B cell (primary cell): ENCODE data around the gene PTGIR. TPM values are rescaled to one million over a fixed set of nuclear protein-coding genes. Genes with fewer than 3 reads are reported as not detected.

Experiments
- ATAC-seq: fragments of 200-7000 bp; cut with Tn5 transposase; one replicate; pipeline ENCODE4 v1.10.0; 2021; ENCODE audit warnings: low read depth, mild to moderate bottlenecking, moderate number of reproducible peaks, moderate library complexity
- CTCF ChIA-PET: fragments of 350-600 bp; sonication (Branson Sonifier 250); formaldehyde crosslinking; loops from one replicate; lab custom pipeline; 2021; ENCODE audit warnings: antibody characterized with exemption, inconsistent platforms; lab: Charles Lee
- POLR2A ChIA-PET: fragments of 350-600 bp; sonication (Branson Sonifier 250); formaldehyde crosslinking; loops from one replicate; lab custom pipeline; 2021; ENCODE audit warnings: antibody characterized with exemption; lab: Charles Lee
- DNase-seq: peaks from one replicate; pipeline ENCODE4 v3.0.0; 2013
- H2AFZ ChIP-seq: 2 replicates; pipeline ENCODE4 v1.6.1; 2012; ENCODE audit warnings: mild to moderate bottlenecking, low read depth, low read length; ENCODE audit not compliant: insufficient read depth, poor library complexity, severe bottlenecking
- H3K27ac ChIP-seq, 2 donors: 1 replicate in 1 of 2; 2 replicates in 1 of 2; pipeline ENCODE4 v1.5.1; 2012 to 2013; ENCODE audit warnings: low read length in 2 of 2, mild to moderate bottlenecking in 2 of 2, moderate library complexity in 1 of 2
- H3K27me3 ChIP-seq, 4 experiments: fragments of 200-600 bp in 1 of 4; sonication (generic) in 1 of 4; replicated peaks in 1 of 4; 1 replicate in 2 of 4; 2 replicates in 2 of 4; pipeline versions ENCODE4 v1.6.1 to v1.7.0; 2013 to 2016; ENCODE audit warnings: low read length in 3 of 4, mild to moderate bottlenecking in 2 of 4, mixed read lengths in 1 of 4, moderate library complexity in 1 of 4; ENCODE audit not compliant: insufficient read depth in 4 of 4, control insufficient read depth in 3 of 4; ENCODE audit errors: control extremely low read depth in 1 of 4
- H3K36me3 ChIP-seq, 2 experiments: replicated peaks in 1 of 2; 1 replicate in 1 of 2; 2 replicates in 1 of 2; pipeline versions ENCODE4 v1.6.1 to v1.7.1; 2013; ENCODE audit warnings: low read length in 1 of 2; ENCODE audit not compliant: insufficient read depth in 2 of 2, control insufficient read depth in 1 of 2; ENCODE audit errors: control extremely low read depth in 1 of 2, extremely low read depth in 1 of 2
- H3K4me1 ChIP-seq, 2 donors: fragments of 200-600 bp in 1 of 2; sonication (generic) in 1 of 2; 1 replicate in 1 of 2; 2 replicates in 1 of 2; pipeline versions ENCODE4 v1.5.1 to v1.6.1; 2013 to 2017; ENCODE audit warnings: low read length in 2 of 2; ENCODE audit not compliant: control insufficient read depth in 2 of 2, insufficient read depth in 2 of 2
- H3K4me2 ChIP-seq: replicated peaks from 2 replicates; pipeline ENCODE3; 2012; ENCODE audit warnings: mild to moderate bottlenecking, low read depth, low read length; ENCODE audit not compliant: poor library complexity, severe bottlenecking
- H3K4me3 ChIP-seq, 5 experiments: fragments of 200-600 bp in 1 of 5; sonication (generic) in 1 of 5; 1 replicate in 3 of 5; 2 replicates in 2 of 5; pipeline versions ENCODE4 v1.5.1 to v1.7.0; 2011 to 2016; ENCODE audit warnings: low read length in 4 of 5, mild to moderate bottlenecking in 4 of 5, low read depth in 2 of 5, control low read depth in 1 of 5, moderate library complexity in 1 of 5; ENCODE audit not compliant: insufficient read depth in 1 of 5; ENCODE audit errors: control extremely low read depth in 1 of 5, extremely low read depth in 1 of 5
- H3K79me2 ChIP-seq: fragments of 200-600 bp; sonication (generic); one replicate; pipeline ENCODE4 v1.6.0; 2016; ENCODE audit warnings: low read length; ENCODE audit not compliant: control insufficient read depth, insufficient read depth
- H3K9ac ChIP-seq: fragments of 200-600 bp; sonication (generic); 2 replicates; pipeline ENCODE4 v1.6.1; 2017; ENCODE audit warnings: mild to moderate bottlenecking, low read length, moderate library complexity
- H3K9me3 ChIP-seq, 3 donors: one replicate each; pipeline versions ENCODE4 v1.6.1 to v1.7.1; 2013; ENCODE audit warnings: low read length in 2 of 3; ENCODE audit not compliant: control insufficient read depth in 2 of 3, insufficient read depth in 1 of 3; ENCODE audit errors: control extremely low read depth in 1 of 3
- H4K20me1 ChIP-seq: 2 replicates; pipeline ENCODE4 v1.6.0; 2012; ENCODE audit warnings: mild to moderate bottlenecking, low read length; ENCODE audit not compliant: insufficient read depth, control insufficient read depth, poor library complexity, severe bottlenecking
- H3K27ac Mint-ChIP-seq: one replicate; pipeline ENCODE4 v1.8.0; 2021; ENCODE audit warnings: mixed read lengths
- H3K27me3 Mint-ChIP-seq: one replicate; pipeline ENCODE4 v1.8.0; 2021; ENCODE audit warnings: mixed read lengths
- H3K4me1 Mint-ChIP-seq: one replicate; pipeline ENCODE4 v1.8.0; 2021; ENCODE audit warnings: mixed read lengths
- H3K4me3 Mint-ChIP-seq: one replicate; pipeline ENCODE4 v1.8.0; 2021; ENCODE audit warnings: mixed read lengths
- H3K9me3 Mint-ChIP-seq: one replicate; pipeline ENCODE4 v1.8.0; 2022; ENCODE audit warnings: mixed read lengths; ENCODE audit not compliant: insufficient read depth
- CTCF ChIP-seq: fragments of 200-600 bp; IDR thresholded peaks from one replicate; pipeline ENCODE4 v1.8.0; 2022; ENCODE audit warnings: antibody characterized with exemption, mild to moderate bottlenecking
- EZH2 ChIP-seq: IDR thresholded peaks from 2 replicates; pipeline ENCODE4 v1.6.1; 2012; ENCODE audit warnings: borderline replicate concordance, low read depth, mild to moderate bottlenecking, moderate library complexity, low read length; ENCODE audit not compliant: insufficient read depth, poor library complexity, severe bottlenecking
- WGBS: methylation state at CpG from one replicate; pipeline ENCODE4 v1.1.5; 2013; ENCODE audit warnings: missing lambda C conversion rate; ENCODE audit not compliant: insufficient coverage; 5-methylcytosine and 5-hydroxymethylcytosine counted together
- intact Hi-C: fragments of 100-400 bp; cut with micrococcal nuclease; formaldehyde crosslinking; loops from one replicate; pipeline ENCODE4 v1.10.0; 2022
- polyA plus RNA-seq: library from polyadenylated mRNA; depleted of rRNA; stranded (reverse); fragments of >200 nt; gene quantifications from 2 replicates; pipeline ENCODE4 v1.2.3, GENCODE V29; 2012
- total RNA-seq, 2 donors: library from RNA; stranded (reverse); fragments of 120-200 nt in 1 of 2; gene quantifications; 1 replicate in 1 of 2; 2 replicates in 1 of 2; pipeline versions ENCODE4 v1.2.3 to v1.2.4, GENCODE V29; 2013 to 2022

The PTGIR gene
- total and polyA plus RNA-seq, 2 donors (not counting 1 experiment from before 2014, with no cell fraction given), result 1.9 to 2.1 TPM

DNA sequence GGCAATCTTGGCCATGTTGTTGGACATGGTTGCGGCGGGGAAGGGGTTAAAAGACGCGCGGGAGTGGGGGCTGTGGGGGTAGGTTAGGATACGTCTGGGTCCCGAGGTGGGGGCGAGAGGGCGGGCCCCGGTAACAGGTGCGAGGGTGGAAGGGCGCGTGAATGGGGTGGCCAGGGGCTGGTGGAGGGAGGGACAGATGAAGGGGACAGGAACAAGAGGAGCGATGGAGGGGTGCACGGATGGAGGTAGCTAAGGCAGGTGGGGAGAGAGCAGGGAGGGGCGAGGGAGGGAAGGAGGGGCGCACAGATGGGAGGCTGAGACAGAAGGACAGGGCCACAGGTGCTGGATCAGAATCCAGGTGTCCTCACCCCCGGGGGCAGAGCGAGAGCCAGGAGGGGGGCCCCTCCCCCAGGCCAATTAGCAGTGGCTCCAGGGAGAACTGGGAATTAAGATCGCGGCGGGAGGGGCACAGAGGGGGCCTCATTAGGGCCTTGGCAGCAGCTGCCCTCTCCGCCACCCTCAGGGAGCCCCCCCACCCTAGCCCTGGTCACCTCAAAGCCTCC is 9.8 kb upstream of the PTGIR start:
- H2AFZ ChIP-seq, result peak overlapping the region; percentile 39
- H3K27me3 ChIP-seq, result peaks cover 0 to 14% (median 3%) of the 10 kb centered on the region in 4 experiments
- H3K9ac ChIP-seq, result peak overlapping the region; percentile 47
- H3K36me3 ChIP-seq, result no peaks in the 10 kb centered on the region
- Mint-ChIP-seq H3K27me3 (peaks cover 7% of the 10 kb centered on the region), H3K4me3 (peak overlapping the region; percentile 82), H3K27ac (peak overlapping the region; percentile 73), H3K4me1 (peaks cover 29% of the 10 kb centered on the region), H3K9me3 (no peaks in the 10 kb centered on the region)
- H3K9me3 ChIP-seq, result peaks cover 0 to 5% (median 0%) of the 10 kb centered on the region in 3 donors
- no peak for DNase-seq
- ChIA-PET CTCF (interaction anchor here (1.5 to 5.7 kb wide), 3 partner anchors 18 to 27 kb away, joined by 7 to 47 read pairs (median 11); partner anchors contain the start of gene DACT3), POLR2A (interaction anchor here (0.6 to 3.0 kb wide), 6 partner anchors 10 to 610 kb away, joined by 3 to 12 read pairs (median 6); partner anchors contain the start of gene CALM3)
- H3K79me2 ChIP-seq, result no peaks in the 10 kb centered on the region
- peak overlapping the region in 4 of 5 experiments; percentile 12 to 47 (median 24) for H3K4me3 ChIP-seq
- no peak for TF ChIP-seq CTCF
- no peak for TF ChIP-seq EZH2
- ATAC-seq, result no peak
- peaks cover 46 to 56% of the 10 kb centered on the region in 2 donors for H3K4me1 ChIP-seq
- no peak overlapping the region for H3K27ac ChIP-seq
- H4K20me1 ChIP-seq, result no peaks in the 10 kb centered on the region
- WGBS, result 7% methylated on average over 19 of the region's 23 CpGs
- peak overlapping the region; percentile 89 for H3K4me2 ChIP-seq
- intact Hi-C loops, result loop anchor here (1.0 kb wide), 4 partner anchors 16 to 34 kb away; partner anchors contain the start of gene DACT3
